Measurements from ENCODE around the gene TENT4B. TPM values are rescaled to one million over a fixed set of nuclear protein-coding genes. Genes with fewer than 3 reads are reported as not detected.

TENT4B gene
- total RNA-seq, 1 donor: 12.5 TPM

DNA sequence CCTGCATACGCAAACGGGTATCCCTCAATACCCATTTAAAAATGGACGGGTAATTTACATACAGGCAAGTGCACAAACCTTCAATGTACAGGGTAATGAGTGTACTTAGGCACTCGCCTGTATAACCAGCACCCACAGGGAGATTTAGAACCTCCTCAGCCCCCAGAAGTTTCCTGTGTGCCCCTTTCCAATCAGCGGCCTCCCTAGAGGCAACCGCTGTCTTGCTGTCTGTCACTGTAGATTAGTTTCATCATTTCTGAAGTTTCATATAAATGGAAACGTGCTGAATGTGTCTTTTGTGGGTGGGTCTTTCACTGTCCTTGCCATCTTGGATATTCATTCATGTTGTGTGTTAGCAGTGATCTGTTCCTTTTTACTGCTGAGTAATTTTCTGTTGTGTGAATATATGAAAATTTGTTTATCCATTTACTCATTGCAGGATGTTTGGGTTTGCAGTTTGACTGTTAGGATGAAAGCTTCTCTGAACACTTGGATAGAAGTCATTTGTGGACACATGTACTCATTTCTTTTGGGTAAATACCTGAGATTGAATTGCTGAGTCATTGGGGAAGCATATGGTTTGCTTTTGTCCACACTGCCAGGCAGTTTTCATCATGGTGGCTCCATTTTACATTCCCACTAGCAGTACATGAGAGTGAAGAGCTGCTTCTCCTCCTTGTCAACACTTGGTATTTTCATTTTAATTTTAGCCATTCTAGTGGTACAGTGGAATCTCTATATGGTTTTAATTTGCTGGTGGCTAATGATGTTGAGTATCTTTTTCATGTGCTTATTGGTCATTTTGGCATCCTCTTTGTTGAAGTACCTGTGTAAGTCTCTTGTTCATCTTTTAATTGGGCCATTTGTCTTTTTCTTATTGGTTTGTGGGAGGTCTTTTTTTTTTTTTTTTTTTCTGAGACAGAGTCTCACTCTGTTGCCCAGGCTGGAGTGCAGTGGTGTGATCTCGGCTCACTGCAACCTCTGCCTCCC is 111.1 kb downstream of the TENT4B start:
- TF ChIP-seq, protein P1, sequence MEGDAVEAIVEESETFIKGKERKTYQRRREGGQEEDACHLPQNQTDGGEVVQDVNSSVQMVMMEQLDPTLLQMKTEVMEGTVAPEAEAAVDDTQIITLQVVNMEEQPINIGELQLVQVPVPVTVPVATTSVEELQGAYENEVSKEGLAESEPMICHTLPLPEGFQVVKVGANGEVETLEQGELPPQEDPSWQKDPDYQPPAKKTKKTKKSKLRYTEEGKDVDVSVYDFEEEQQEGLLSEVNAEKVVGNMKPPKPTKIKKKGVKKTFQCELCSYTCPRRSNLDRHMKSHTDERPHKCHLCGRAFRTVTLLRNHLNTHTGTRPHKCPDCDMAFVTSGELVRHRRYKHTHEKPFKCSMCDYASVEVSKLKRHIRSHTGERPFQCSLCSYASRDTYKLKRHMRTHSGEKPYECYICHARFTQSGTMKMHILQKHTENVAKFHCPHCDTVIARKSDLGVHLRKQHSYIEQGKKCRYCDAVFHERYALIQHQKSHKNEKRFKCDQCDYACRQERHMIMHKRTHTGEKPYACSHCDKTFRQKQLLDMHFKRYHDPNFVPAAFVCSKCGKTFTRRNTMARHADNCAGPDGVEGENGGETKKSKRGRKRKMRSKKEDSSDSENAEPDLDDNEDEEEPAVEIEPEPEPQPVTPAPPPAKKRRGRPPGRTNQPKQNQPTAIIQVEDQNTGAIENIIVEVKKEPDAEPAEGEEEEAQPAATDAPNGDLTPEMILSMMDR (IDR thresholded peaks at IDR 0.05; ENCODE audit: insufficient read depth, low read depth, low read length): no peak
- H3K4me3 ChIP-seq (ENCODE audit: low read depth, low read length): no peak overlapping the region
- peak; percentile 47 for DNase-seq (ENCODE audit: low read depth)

DNA sequence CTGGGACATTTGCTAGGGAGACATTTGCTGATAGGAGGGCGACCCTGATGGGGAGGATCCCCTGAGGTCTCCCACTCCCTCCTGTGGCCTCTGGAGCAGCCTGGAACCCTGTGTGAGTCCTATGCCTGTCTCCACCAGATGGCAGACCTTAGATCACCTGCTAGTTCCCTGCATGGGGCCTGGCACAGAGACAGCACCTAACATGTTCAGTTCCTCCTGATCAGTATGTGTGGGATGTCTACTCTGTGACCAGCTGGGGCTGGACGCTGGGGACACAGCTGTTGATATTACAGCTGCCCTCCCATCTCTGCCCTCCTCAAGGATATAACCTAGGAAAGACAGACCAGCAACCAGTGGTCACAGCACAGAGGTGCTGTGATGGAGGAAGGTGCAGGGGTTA is 112.2 kb downstream of the TENT4B start:
- TF ChIP-seq, protein P1 (IDR thresholded peaks at IDR 0.05; ENCODE audit: insufficient read depth, low read depth, low read length): peak; percentile 14
- no peak for DNase-seq (ENCODE audit: low read depth)
- no peak overlapping the region for H3K4me3 ChIP-seq (ENCODE audit: low read depth, low read length)

DNA sequence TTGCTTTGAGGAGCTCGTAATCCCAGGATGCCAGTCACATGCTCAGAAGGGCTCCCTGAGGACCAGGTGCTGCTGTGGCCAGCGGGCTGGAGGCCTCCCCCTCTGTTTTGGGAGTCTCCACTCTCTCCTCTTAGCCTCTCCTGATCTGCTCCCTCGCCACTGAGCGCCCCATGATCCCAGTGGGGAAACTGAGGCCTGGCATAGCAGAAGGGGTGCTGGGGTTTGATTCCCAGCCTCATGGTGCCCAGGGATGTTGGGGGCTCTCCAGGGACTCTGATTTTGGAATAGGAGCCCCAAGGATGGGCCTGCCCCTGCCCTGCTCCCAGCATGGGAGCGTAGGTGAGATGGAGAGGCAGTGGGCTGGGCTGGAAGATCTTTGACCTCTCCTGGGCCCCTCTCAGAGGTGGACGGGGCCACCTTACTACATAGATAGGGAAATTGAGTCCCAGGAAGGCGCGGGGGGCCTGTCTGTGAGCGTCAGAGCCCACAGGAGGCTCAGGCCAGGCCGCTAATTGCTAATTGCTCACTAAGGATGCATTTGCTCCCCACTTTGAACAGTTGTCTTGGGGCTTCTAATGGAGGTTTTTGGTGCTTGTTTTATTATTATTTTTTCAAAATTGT is 112.7 kb downstream of the TENT4B start:
- TF ChIP-seq, protein P1 (IDR thresholded peaks at IDR 0.05; ENCODE audit: insufficient read depth, low read depth, low read length): no peak
- no peak overlapping the region for H3K4me3 ChIP-seq (ENCODE audit: low read depth, low read length)
- no peak for DNase-seq (ENCODE audit: low read depth)

GRCh38 chr16:50266337-50267091 is 113.4 kb downstream of the TENT4B start, which contains the start of gene ADCY7:
Gene ADCY7 (plus strand): TSS chr16:50266551. CDS start chr16:50288180, 21,629 bp downstream.
- DNase-seq (ENCODE audit: low read depth): peak; percentile 89
- H3K4me3 ChIP-seq (ENCODE audit: low read depth, low read length): peak within 1 kb of the TSS; percentile 57
- TF ChIP-seq, protein P1 (IDR thresholded peaks at IDR 0.05; ENCODE audit: insufficient read depth, low read depth, low read length): no peak

GRCh38 chr16:50267151-50267631 is 114.1 kb downstream of the TENT4B start:
- peak overlapping the region; percentile 57 for H3K4me3 ChIP-seq (ENCODE audit: low read depth, low read length)
- no peak for DNase-seq (ENCODE audit: low read depth)
- TF ChIP-seq, protein P1 (IDR thresholded peaks at IDR 0.05; ENCODE audit: insufficient read depth, low read depth, low read length): no peak

GRCh38 chr16:50267651-50268050 is 114.5 kb downstream of the TENT4B start:
- DNase-seq (ENCODE audit: low read depth): no peak
- no peak overlapping the region for H3K4me3 ChIP-seq (ENCODE audit: low read depth, low read length)
- TF ChIP-seq, protein P1 (IDR thresholded peaks at IDR 0.05; ENCODE audit: insufficient read depth, low read depth, low read length): no peak

Data from fibroblast of villous mesenchyme (primary cell).